Muscle layer of duodenum (tissue), 2 donors: ENCODE measurements around the gene CFAP119.

Experiments
- H3K27ac ChIP-seq: one replicate; pipeline ENCODE4 v1.7.0; 2013; ENCODE audit warnings: mild to moderate bottlenecking, low read length
- H3K27me3 ChIP-seq: one replicate; pipeline ENCODE4 v1.7.0; 2013; ENCODE audit warnings: low read depth, mild to moderate bottlenecking, control low read depth, low read length
- H3K36me3 ChIP-seq, 2 donors: one replicate each; pipeline ENCODE4 v1.7.0; 2013; ENCODE audit warnings: low read length in 2 of 2, control low read depth in 1 of 2, mild to moderate bottlenecking in 1 of 2; ENCODE audit not compliant: insufficient read depth in 2 of 2, control insufficient read depth in 1 of 2
- H3K4me1 ChIP-seq, 2 donors: one replicate each; pipeline ENCODE4 v1.7.0; 2013; ENCODE audit warnings: low read length in 2 of 2, mild to moderate bottlenecking in 2 of 2, control low read depth in 1 of 2, moderate library complexity in 1 of 2; ENCODE audit not compliant: insufficient read depth in 2 of 2, control insufficient read depth in 1 of 2
- H3K4me3 ChIP-seq, 2 donors: one replicate each; pipeline ENCODE4 v1.7.0; 2013; ENCODE audit warnings: low read length in 2 of 2, low read depth in 1 of 2, mild to moderate bottlenecking in 1 of 2
- H3K9me3 ChIP-seq, 2 donors: one replicate each; pipeline ENCODE4 v1.7.0; 2013; ENCODE audit warnings: low read length in 2 of 2, control low read depth in 1 of 2, mild to moderate bottlenecking in 1 of 2; ENCODE audit not compliant: control insufficient read depth in 1 of 2
- donor health status: healthy.

The CFAP119 gene

DNA sequence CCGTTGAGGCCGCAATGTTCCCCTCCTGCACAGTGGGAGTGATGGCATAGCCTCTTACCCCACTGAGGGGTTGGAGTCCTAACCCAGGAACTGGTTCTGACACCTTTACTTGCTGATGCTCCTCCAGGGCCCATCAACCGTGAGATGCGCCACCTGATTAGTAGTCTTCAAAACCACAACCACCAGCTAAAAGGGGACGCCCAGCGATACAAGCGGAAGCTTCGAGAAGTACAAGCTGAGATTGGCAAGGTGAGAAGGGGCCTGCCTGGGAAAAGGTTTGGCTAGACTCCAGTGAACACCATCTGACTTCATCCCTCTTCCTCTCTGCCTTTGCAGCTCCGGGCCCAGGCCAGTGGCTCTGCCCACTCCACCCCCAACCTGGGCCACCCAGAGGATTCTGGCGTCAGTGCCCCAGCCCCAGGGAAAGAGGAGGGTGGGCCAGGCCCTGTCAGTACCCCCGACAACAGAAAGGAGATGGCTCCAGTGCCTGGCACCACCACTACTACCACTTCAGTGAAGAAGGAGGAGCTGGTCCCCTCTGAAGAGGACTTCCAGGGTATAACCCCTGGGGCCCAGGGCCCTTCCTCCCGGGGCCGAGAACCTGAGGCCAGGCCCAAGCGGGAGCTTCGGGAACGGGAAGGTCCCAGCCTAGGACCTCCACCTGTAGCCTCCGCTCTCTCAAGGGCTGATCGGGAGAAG lies 6.1 kb upstream of the CFAP119 start:
- no peak overlapping the region for H3K4me3 ChIP-seq
- H3K9me3 ChIP-seq = no peaks in the 10 kb centered on the region
- no peak overlapping the region for H3K27ac ChIP-seq
- peaks cover 72 to 97% of the 10 kb centered on the region in 2 donors for H3K36me3 ChIP-seq
- no peaks in the 10 kb centered on the region for H3K27me3 ChIP-seq
- H3K4me1 ChIP-seq = peaks cover 5 to 15% of the 10 kb centered on the region in 2 donors

DNA sequence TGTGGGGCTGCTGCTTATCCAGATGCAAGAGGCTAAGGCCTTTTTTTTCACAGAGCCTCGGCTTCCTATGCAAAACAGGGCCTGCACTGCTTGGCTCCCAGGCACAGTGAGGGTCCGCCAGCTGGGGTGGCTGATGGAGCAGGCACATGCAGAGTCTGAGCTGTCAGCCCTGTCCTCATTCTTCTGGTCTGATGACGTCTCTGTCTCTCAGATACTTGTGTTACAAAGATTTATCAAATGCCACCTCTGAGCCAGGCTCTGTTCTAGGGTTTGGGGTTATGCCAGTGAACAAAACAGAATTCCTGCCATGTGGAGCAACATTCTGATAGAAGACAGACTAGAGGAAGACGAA lies 5.0 kb upstream of the CFAP119 start:
- H3K36me3 ChIP-seq = peaks cover 64 to 87% of the 10 kb centered on the region in 2 donors
- H3K9me3 ChIP-seq = no peaks in the 10 kb centered on the region
- H3K4me3 ChIP-seq = no peak overlapping the region
- H3K27ac ChIP-seq = no peak overlapping the region
- no peaks in the 10 kb centered on the region for H3K27me3 ChIP-seq
- H3K4me1 ChIP-seq = peaks cover 9 to 20% of the 10 kb centered on the region in 2 donors

DNA sequence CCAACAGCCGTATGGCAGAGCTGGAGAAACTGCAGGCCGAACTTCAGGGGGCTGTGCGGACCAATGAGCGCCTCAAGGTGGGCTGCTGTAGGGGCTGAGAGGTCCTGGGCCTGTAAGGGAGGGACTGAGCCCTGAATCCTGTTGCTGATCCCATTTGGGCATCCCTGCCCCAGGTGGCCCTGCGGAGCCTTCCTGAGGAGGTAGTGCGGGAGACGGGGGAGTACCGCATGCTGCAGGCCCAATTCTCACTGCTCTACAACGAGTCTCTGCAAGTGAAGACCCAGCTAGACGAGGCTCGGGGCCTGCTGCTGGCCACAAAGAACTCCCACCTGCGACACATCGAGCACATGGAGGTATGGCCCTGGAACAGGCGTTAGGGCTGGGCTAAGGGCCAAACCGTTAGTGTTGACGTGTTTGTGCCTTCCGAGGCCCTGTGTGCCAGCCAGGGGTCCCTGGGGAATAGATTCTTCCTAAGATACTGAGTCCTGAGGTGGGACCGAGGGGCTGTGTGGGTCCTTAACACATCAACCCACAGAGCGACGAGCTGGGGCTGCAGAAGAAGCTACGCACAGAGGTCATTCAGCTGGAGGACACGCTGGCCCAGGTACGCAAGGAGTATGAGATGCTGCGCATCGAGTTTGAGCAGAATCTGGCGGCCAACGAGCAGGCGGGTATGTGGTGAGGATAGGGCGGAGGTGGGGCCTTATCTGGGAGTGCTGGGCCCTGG lies 4.5 kb upstream of the CFAP119 start:
- H3K27me3 ChIP-seq = no peaks in the 10 kb centered on the region
- H3K9me3 ChIP-seq = no peaks in the 10 kb centered on the region
- peaks cover 9 to 20% of the 10 kb centered on the region in 2 donors for H3K4me1 ChIP-seq
- no peak overlapping the region for H3K27ac ChIP-seq
- H3K4me3 ChIP-seq = no peak overlapping the region
- peaks cover 60 to 82% of the 10 kb centered on the region in 2 donors for H3K36me3 ChIP-seq

DNA sequence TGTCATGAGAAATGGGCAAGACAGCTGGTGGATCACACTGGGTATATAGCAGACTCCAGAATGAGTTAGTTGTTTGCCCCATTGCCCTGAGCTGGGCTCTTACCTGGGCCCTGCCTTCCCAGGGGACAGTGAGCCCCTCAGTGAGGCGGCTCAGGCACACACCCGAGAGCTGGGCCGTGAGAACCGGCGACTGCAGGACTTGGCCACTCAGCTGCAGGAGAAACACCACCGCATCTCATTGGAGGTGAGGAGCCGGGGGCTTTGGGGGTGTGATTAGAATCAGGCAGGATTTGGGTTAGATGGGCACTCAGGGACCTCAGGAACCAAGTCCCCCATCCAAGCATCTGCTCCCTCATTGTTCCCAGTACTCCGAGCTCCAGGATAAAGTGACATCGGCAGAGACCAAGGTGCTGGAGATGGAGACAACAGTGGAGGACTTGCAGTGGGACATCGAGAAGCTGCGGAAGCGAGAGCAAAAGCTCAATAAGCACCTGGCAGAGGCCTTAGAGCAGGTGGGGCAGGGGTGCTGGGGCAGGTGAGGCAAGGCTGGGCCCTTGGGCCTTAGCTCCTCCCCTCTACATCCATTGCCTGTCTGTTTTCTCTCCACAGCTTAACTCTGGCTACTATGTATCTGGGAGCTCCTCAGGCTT lies 3.1 kb upstream of the CFAP119 start:
- Histone ChIP-seq H3K27me3 (no peaks in the 10 kb centered on the region), H3K4me3 (no peak overlapping the region), H3K4me1 (peaks cover 9 to 26% of the 10 kb centered on the region in 2 donors), H3K9me3 (no peaks in the 10 kb centered on the region), H3K36me3 (peaks cover 56 to 69% of the 10 kb centered on the region in 2 donors), H3K27ac (no peak overlapping the region)

DNA sequence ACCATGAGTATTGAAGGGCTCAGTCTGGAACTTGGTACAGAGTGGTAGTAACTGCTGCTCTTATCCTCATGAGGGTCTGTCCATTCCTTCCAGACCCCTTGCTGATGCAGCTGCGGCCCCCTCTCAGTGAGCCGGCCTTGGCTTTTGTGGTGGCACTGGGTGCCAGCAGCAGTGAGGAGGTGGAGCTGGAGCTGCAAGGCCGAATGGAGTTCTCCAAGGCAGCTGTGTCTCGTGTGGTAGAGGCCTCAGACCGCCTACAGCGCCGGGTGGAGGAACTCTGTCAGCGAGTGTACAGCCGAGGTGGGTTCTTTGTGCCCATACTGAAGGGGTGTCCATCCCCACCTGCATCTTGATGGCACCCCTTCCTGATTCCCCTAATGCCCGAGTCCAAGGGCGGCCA lies 2.2 kb upstream of the CFAP119 start:
- Histone ChIP-seq H3K4me1 (peaks cover 9 to 26% of the 10 kb centered on the region in 2 donors), H3K27ac (no peak overlapping the region), H3K36me3 (peaks cover 52 to 61% of the 10 kb centered on the region in 2 donors), H3K4me3 (no peak overlapping the region), H3K27me3 (no peaks in the 10 kb centered on the region), H3K9me3 (no peaks in the 10 kb centered on the region)

DNA sequence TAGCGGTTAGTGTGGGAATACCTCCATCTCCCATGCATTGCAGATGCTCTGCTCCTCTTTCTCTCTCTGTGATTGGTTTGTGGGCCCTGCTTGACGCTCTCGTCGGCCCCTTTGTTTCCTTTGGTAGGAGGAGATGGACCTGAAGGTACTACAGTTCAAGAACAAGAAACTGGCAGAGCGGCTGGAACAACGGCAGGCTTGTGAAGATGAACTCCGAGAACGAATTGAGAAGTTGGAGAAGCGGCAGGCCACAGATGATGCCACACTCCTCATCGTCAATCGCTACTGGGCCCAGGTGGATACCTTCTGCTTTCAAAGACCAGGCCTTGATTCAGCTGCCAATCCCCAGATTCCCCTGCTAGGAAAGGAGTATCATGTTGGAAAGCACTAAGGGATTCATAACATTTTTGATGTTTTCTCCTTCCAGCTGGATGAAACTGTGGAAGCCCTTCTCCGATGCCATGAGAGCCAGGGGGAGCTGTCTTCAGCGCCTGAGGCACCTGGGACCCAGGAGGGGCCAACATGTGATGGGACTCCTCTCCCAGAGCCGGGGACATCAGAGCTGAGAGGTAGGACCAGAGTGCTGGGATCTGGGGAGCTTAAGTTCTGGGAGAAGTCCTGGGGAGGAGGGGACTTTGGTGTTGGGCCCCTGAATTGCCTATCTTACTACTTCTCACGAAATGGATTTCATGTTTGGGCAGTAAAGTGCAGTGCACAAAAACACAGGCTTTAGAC lies 1.3 kb upstream of the CFAP119 start:
- H3K4me1 ChIP-seq = peaks cover 9 to 26% of the 10 kb centered on the region in 2 donors
- peak overlapping the region; percentile 92 for H3K27ac ChIP-seq
- H3K9me3 ChIP-seq = no peaks in the 10 kb centered on the region
- peak overlapping the region; percentile 93 to 95 for H3K4me3 ChIP-seq
- no peaks in the 10 kb centered on the region for H3K27me3 ChIP-seq
- peaks cover 43 to 51% of the 10 kb centered on the region in 2 donors for H3K36me3 ChIP-seq

DNA sequence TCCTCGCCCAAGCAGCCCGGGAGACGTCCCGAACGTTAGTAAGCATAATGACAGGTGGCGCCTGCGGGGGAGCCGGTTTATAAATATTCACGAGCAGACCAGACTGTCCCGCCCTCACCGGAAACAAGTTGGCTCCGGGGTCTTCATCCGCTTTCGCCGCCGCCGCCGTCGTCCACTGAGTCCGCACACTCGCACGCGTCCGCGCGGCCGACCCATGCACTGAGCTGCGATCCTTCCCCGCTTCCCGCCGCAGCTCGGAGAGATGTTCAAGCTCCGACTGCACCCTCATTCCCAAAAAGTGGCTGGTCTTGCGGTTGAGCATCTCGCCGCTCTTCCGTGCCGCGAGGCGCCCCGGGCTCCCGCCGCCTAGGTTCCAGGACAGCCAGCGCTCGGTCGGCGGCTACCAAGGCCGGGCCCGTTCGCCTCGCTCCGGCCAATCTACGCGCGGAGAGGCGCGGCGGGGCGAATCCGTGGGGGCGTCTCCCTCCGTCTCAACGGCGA lies 385 bp downstream of the CFAP119 start:
- H3K27me3 ChIP-seq = no peaks in the 10 kb centered on the region
- H3K4me3 ChIP-seq = peak overlapping the region; percentile 93 to 95
- no peak overlapping the region for H3K27ac ChIP-seq
- H3K36me3 ChIP-seq = peaks cover 32 to 46% of the 10 kb centered on the region in 2 donors
- peaks cover 9 to 26% of the 10 kb centered on the region in 2 donors for H3K4me1 ChIP-seq
- H3K9me3 ChIP-seq = no peaks in the 10 kb centered on the region

DNA sequence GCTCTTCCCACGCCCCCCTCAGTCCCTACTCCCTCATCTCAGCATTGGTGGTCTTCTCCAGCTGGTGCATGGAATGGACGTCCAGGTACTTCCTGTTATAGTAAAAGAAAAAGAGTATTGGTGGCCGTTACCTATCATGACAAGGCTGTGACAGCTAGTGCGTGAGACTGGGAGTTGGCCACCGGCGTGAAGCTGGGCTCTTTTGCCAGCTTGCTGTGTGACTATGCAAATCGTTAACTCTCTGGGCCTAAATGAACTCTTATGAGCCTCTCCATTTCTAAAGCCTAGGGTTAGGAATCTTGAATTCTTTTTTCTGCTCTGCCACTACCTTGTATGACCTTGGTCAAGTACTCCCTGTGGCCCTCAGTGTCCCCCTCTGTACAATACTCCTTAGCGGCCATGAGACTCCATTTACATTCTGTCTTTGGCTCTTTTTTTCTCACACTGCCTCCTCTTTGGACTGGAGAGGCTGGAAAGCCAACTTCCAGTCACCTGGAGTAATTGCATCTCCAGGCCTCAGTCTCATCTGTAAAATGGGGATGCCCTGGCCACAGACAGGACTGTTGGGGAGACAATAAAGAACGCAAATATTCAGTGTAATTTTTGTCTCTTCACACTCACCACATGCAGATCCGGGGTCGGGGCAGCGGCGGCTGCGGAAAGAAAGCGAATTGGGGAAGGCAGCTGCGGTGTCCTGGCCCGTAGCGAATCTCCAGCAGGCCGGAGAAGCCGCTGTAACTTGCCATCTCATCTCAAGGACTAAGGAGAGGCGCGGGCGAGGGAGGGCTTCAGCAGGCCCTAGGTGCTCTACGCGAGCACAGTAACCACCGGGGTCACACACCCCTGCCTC lies 1.1 kb downstream of the CFAP119 start:
- H3K9me3 ChIP-seq = no peaks in the 10 kb centered on the region
- peaks cover 9 to 26% of the 10 kb centered on the region in 2 donors for H3K4me1 ChIP-seq
- H3K27me3 ChIP-seq = no peaks in the 10 kb centered on the region
- H3K36me3 ChIP-seq = peaks cover 28 to 46% of the 10 kb centered on the region in 2 donors
- H3K27ac ChIP-seq = no peak overlapping the region
- peak overlapping the region; percentile 93 to 95 for H3K4me3 ChIP-seq

DNA sequence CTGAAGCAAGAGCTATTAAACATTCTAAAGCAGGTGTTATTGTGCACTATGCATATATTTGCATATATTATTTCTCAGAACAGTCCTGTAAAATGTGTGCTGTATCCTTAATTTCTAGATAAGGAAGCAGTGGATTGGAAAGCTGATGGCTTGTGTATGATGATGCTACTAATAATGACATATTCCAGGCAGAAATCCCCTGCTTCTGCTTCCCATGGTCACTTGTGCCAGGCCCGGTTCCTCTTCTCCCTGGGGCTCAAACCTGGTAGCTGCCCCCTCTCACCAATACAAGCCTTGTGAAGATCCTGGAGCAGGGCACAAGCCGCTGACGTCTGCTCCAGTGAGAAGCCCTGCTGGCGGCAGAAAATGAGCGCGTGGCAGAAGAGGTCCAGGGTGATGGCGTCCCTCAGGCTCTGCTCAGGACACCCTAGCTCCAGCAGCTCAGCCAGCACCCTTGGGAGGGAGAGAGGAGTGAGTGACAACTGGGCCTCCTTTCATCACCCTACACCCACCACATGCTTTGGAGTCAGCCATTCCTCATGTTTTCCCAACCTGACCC lies 1.8 kb downstream of the CFAP119 start:
- no peak overlapping the region for H3K27ac ChIP-seq
- peaks cover 21 to 46% of the 10 kb centered on the region in 2 donors for H3K36me3 ChIP-seq
- H3K9me3 ChIP-seq = no peaks in the 10 kb centered on the region
- no peak overlapping the region for H3K4me3 ChIP-seq
- no peaks in the 10 kb centered on the region for H3K27me3 ChIP-seq
- peaks cover 9 to 26% of the 10 kb centered on the region in 2 donors for H3K4me1 ChIP-seq

DNA sequence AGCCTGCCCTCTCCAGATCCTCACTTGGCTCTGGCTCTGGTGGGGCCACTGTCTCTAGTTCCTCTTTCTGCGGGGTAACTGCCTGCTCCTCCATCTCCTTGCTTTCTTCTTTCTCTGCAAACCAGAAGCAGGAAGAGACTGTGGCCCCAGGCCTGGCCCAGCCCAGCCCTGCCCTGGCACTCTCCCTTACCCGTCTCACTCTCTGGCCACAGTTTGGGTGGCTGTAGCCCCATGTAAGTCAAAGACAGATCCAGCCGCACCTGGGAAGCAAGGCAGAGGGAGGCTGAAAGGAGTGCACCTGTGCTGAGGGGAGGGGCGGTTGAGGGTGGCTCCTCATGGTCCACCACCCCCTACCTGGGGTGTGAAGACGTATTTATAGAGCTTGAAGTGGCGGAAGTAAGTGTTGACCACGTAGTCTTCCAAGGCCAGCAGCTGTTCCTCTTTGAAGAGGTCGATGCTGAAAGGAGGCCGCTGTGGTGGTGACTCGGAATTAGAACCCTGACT lies 2.8 kb downstream of the CFAP119 start:
- Histone ChIP-seq H3K4me3 (no peak overlapping the region), H3K4me1 (peaks cover 9 to 23% of the 10 kb centered on the region in 2 donors), H3K36me3 (peaks cover 18 to 41% of the 10 kb centered on the region in 2 donors), H3K27ac (peak overlapping the region; percentile 20), H3K9me3 (no peaks in the 10 kb centered on the region), H3K27me3 (no peaks in the 10 kb centered on the region)
